ENCODE data around the gene SNX14. TPM values are rescaled to one million over a fixed set of nuclear protein-coding genes. Genes with fewer than 3 reads are reported as not detected.

SNX14 gene
- polyA plus RNA-seq, 1 of the 3 experiments (the other 2 are of a cell fraction), result 40.4 TPM

DNA sequence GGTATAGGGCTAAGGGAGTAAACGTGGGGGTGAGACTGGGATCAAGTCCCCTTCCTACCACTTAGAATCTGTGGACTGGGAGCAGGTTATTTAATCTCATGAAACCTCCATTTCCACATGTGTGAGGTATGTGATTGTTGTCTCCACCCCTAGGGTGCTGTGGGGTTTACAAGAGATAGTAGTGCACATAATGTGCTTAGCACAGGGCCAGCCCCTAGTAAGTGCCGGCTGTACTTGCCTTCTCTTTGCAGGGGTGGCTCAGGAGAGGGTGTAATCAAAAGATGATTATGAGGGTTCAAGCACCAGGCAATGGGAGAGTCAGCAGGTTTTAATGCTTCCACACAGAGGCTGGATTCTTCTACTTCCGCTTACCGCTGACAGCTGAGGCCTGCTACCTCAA lies 136.9 kb downstream of the SNX14 start:
- Histone ChIP-seq H3K4me1 (ENCODE audit: control insufficient read depth in 1 of 2, insufficient read depth in 2 of 2, low read depth in 1 of 2, low read length in 1 of 2) (peaks cover 9 to 61% of the 10 kb centered on the region in 2 experiments), H3K9me3 (no peaks in the 10 kb centered on the region), H3K9ac (no peak overlapping the region), H3K4me2 (peak overlapping the region; percentile 92), H3K27ac (ENCODE audit: low read depth in 2 of 2, low read length in 1 of 2) (peak overlapping the region; percentile 81 to 100; a peak in 3 of 4 replicates), H3K79me2 (ENCODE audit: insufficient read depth) (peaks cover 97% of the 10 kb centered on the region), H3K36me3 (replicated peaks in 1 of 2; ENCODE audit: control insufficient read depth in 1 of 2, insufficient read depth in 2 of 2, low read length in 1 of 2) (peaks cover 17 to 28% of the 10 kb centered on the region in 2 experiments), H3K9me2 (no peaks in the 10 kb centered on the region), H3F3A (replicated peaks; ENCODE audit: insufficient read depth) (peaks cover 81% of the 10 kb centered on the region), H3K4me3 (ENCODE audit: low read depth in 2 of 2, low read length in 1 of 2) (no peak overlapping the region; a peak in 1 of 4 replicates), H2AFZ (ENCODE audit: low read depth) (no peak overlapping the region), H4K20me1 (ENCODE audit: insufficient read depth) (peaks cover 20% of the 10 kb centered on the region; the same call in 1 of the 2 replicates), H3K27me3 (ENCODE audit: insufficient read depth) (no peaks in the 10 kb centered on the region)
- ChIA-PET CTCF (interaction anchor here (0.9 kb wide), 1 partner anchor 27 kb away, joined by 4 read pairs; no protein-coding TSS in a partner anchor), POLR2A (no interaction called here)
- DNase-seq, result no peak
- TF ChIP-seq FOXM1 (IDR thresholded peaks at IDR 0.05; ENCODE audit: low read depth) (no peak), SIN3A (IDR thresholded peaks at IDR 0.05; ENCODE audit: borderline replicate concordance, low read depth, low read length) (no peak), EZH2phosphoT487 (IDR thresholded peaks at IDR 0.05; ENCODE audit: borderline replicate concordance, low read depth) (no peak), CHD2 (IDR thresholded peaks at IDR 0.05; ENCODE audit: low read length, partially characterized antibody) (no peak), MEF2A (IDR thresholded peaks at IDR 0.05; ENCODE audit: borderline replicate concordance, low read depth) (no peak), EP300 (IDR thresholded peaks at IDR 0.05; ENCODE audit: borderline replicate concordance in 1 of 2, low read depth in 1 of 2, low read length in 1 of 2) (no peak), FOSL2 (IDR thresholded peaks at IDR 0.05; ENCODE audit: borderline replicate concordance, low read depth) (no peak), RAD21 (IDR thresholded peaks at IDR 0.05; ENCODE audit: low read length) (no peak), POLR2AphosphoS5 (IDR thresholded peaks at IDR 0.05; ENCODE audit: low read depth, low read length) (no peak), JUND (IDR thresholded peaks at IDR 0.05) (no peak), NFIC (IDR thresholded peaks at IDR 0.05; ENCODE audit: borderline replicate concordance) (no peak), FOXJ3 (CRISPR knock-in tag; IDR thresholded peaks at IDR 0.05) (no peak), GATA2 (CRISPR knock-in tag; IDR thresholded peaks at IDR 0.05) (no peak)
- TF ChIP-seq, protein P1, sequence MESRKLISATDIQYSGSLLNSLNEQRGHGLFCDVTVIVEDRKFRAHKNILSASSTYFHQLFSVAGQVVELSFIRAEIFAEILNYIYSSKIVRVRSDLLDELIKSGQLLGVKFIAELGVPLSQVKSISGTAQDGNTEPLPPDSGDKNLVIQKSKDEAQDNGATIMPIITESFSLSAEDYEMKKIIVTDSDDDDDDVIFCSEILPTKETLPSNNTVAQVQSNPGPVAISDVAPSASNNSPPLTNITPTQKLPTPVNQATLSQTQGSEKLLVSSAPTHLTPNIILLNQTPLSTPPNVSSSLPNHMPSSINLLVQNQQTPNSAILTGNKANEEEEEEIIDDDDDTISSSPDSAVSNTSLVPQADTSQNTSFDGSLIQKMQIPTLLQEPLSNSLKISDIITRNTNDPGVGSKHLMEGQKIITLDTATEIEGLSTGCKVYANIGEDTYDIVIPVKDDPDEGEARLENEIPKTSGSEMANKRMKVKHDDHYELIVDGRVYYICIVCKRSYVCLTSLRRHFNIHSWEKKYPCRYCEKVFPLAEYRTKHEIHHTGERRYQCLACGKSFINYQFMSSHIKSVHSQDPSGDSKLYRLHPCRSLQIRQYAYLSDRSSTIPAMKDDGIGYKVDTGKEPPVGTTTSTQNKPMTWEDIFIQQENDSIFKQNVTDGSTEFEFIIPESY (IDR thresholded peaks at IDR 0.05; ENCODE audit: borderline replicate concordance, low read depth), result no peak
- TF ChIP-seq, protein P2, sequence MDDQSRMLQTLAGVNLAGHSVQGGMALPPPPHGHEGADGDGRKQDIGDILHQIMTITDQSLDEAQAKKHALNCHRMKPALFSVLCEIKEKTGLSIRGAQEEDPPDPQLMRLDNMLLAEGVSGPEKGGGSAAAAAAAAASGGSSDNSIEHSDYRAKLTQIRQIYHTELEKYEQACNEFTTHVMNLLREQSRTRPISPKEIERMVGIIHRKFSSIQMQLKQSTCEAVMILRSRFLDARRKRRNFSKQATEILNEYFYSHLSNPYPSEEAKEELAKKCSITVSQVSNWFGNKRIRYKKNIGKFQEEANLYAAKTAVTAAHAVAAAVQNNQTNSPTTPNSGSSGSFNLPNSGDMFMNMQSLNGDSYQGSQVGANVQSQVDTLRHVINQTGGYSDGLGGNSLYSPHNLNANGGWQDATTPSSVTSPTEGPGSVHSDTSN (IDR thresholded peaks at IDR 0.05), result no peak
- TF ChIP-seq, protein P3, sequence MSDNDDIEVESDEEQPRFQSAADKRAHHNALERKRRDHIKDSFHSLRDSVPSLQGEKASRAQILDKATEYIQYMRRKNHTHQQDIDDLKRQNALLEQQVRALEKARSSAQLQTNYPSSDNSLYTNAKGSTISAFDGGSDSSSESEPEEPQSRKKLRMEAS (IDR thresholded peaks at IDR 0.05; ENCODE audit: low read depth), result no peak
- TF ChIP-seq, protein P4, sequence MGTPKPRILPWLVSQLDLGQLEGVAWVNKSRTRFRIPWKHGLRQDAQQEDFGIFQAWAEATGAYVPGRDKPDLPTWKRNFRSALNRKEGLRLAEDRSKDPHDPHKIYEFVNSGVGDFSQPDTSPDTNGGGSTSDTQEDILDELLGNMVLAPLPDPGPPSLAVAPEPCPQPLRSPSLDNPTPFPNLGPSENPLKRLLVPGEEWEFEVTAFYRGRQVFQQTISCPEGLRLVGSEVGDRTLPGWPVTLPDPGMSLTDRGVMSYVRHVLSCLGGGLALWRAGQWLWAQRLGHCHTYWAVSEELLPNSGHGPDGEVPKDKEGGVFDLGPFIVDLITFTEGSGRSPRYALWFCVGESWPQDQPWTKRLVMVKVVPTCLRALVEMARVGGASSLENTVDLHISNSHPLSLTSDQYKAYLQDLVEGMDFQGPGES (IDR thresholded peaks at IDR 0.05; ENCODE audit: low read depth, low read length), result no peak
- TF ChIP-seq, protein P5, sequence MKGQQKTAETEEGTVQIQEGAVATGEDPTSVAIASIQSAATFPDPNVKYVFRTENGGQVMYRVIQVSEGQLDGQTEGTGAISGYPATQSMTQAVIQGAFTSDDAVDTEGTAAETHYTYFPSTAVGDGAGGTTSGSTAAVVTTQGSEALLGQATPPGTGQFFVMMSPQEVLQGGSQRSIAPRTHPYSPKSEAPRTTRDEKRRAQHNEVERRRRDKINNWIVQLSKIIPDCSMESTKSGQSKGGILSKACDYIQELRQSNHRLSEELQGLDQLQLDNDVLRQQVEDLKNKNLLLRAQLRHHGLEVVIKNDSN (IDR thresholded peaks at IDR 0.05; ENCODE audit: borderline replicate concordance, low read depth), result no peak
- TF ChIP-seq, protein P6, sequence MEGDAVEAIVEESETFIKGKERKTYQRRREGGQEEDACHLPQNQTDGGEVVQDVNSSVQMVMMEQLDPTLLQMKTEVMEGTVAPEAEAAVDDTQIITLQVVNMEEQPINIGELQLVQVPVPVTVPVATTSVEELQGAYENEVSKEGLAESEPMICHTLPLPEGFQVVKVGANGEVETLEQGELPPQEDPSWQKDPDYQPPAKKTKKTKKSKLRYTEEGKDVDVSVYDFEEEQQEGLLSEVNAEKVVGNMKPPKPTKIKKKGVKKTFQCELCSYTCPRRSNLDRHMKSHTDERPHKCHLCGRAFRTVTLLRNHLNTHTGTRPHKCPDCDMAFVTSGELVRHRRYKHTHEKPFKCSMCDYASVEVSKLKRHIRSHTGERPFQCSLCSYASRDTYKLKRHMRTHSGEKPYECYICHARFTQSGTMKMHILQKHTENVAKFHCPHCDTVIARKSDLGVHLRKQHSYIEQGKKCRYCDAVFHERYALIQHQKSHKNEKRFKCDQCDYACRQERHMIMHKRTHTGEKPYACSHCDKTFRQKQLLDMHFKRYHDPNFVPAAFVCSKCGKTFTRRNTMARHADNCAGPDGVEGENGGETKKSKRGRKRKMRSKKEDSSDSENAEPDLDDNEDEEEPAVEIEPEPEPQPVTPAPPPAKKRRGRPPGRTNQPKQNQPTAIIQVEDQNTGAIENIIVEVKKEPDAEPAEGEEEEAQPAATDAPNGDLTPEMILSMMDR (IDR thresholded peaks at IDR 0.05), result no peak
- TF ChIP-seq, protein P7, sequence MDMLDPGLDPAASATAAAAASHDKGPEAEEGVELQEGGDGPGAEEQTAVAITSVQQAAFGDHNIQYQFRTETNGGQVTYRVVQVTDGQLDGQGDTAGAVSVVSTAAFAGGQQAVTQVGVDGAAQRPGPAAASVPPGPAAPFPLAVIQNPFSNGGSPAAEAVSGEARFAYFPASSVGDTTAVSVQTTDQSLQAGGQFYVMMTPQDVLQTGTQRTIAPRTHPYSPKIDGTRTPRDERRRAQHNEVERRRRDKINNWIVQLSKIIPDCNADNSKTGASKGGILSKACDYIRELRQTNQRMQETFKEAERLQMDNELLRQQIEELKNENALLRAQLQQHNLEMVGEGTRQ (IDR thresholded peaks at IDR 0.05; ENCODE audit: borderline replicate concordance, low read depth, low read length), result no peak
- WGBS (ENCODE audit: low lambda C conversion rate), result 90% methylated on average over 4 of the region's 4 CpGs

Data from SK-N-SH (cell line).